Lung (tissue), 12 donors: Measurements from ENCODE around the gene EPHA4. TPM values are rescaled to one million over a fixed set of nuclear protein-coding genes. Genes with fewer than 3 reads are reported as not detected.

ENCODE experiments used
- ATAC-seq: fragments of 200-7000 bp; cut with Tn5 transposase; one replicate; pipeline ENCODE4 v1.9.1; 2020; ENCODE audit warnings: moderate number of reproducible peaks; ENCODE audit not compliant: insufficient read depth, low FRiP score
- DNase-seq, 3 donors: peaks; one replicate each; pipeline ENCODE4 v3.0.0-alpha.2; 2013 to 2017
- H3K27ac ChIP-seq, 2 donors: one replicate each; pipeline ENCODE4 v1.5.1; 2013; ENCODE audit warnings: mild to moderate bottlenecking in 2 of 2, moderate library complexity in 2 of 2, control low read depth in 1 of 2, inconsistent platforms in 1 of 2, low read depth in 1 of 2, low read length in 1 of 2
- H3K27me3 ChIP-seq, 3 donors: one replicate each; pipeline ENCODE4 v1.5.1; 2013; ENCODE audit warnings: low read length in 2 of 3; ENCODE audit not compliant: control insufficient read depth in 3 of 3, insufficient read depth in 3 of 3
- H3K36me3 ChIP-seq, 4 donors: one replicate each; pipeline ENCODE4 v1.5.1; 2013; ENCODE audit warnings: low read length in 4 of 4, mild to moderate bottlenecking in 1 of 4, moderate library complexity in 1 of 4; ENCODE audit not compliant: control insufficient read depth in 4 of 4, insufficient read depth in 4 of 4
- H3K4me1 ChIP-seq, 5 donors: one replicate each; pipeline ENCODE4 v1.5.1; 2013; ENCODE audit warnings: low read length in 5 of 5, mild to moderate bottlenecking in 2 of 5, moderate library complexity in 1 of 5; ENCODE audit not compliant: control insufficient read depth in 5 of 5, insufficient read depth in 5 of 5
- H3K4me3 ChIP-seq: one replicate; pipeline ENCODE4 v1.5.1; 2013; ENCODE audit warnings: mild to moderate bottlenecking, control low read depth, moderate library complexity
- H3K9ac ChIP-seq, 2 donors: one replicate each; pipeline ENCODE4 v1.5.1; 2013; ENCODE audit warnings: low read length in 2 of 2, control low read depth in 1 of 2; ENCODE audit not compliant: insufficient read depth in 1 of 2
- H3K9me3 ChIP-seq, 4 donors: one replicate each; pipeline ENCODE4 v1.5.1; 2013; ENCODE audit warnings: low read length in 3 of 4, mild to moderate bottlenecking in 1 of 4, moderate library complexity in 1 of 4; ENCODE audit not compliant: control insufficient read depth in 4 of 4, insufficient read depth in 3 of 4
- CTCF ChIP-seq: IDR thresholded peaks from 2 replicates; pipeline ENCODE4 v1.5.1; 2012; ENCODE audit warnings: mild to moderate bottlenecking; ENCODE audit errors: control extremely low read depth, extremely low read depth
- WGBS, 2 donors: extraction: QIAGEN DNeasy Blood & Tissue Kit; methylation state at CpG; one replicate each; pipeline ENCODE4 v1.1.7; 2013; 5-methylcytosine and 5-hydroxymethylcytosine counted together
- polyA plus RNA-seq, 2 donors: library from polyadenylated mRNA; stranded (reverse); fragments of 200-250 nt; gene quantifications; one replicate each; pipeline ENCODE4 v1.2.1, GENCODE V29; 2013
- total RNA-seq, 2 donors: library from RNA; depleted of rRNA in 1 of 2; stranded (reverse); fragments of >200 nt in 1 of 2; gene quantifications; one replicate each; pipeline ENCODE4 v1.2.1, GENCODE V29; 2014 to 2021
- donor health status: control.
- donor health status: control.
- donor health status: Bipolar disorder and iron deficiency.
- donor health status: healthy.
- donor health status: DM: yes; HTN: yes; CAD: no.

The EPHA4 gene
- total and polyA plus RNA-seq, 4 donors: 2.5 to 28.8 (median 14.7) TPM

- Histone ChIP-seq H3K27me3 (no peaks in the 10 kb centered on the region), H3K4me3 (no peak overlapping the region), H3K36me3 (no peaks in the 10 kb centered on the region), H3K9ac (no peak overlapping the region), H3K9me3 (peaks cover 0 to 2% (median 0%) of the 10 kb centered on the region in 4 donors), H3K27ac (no peak overlapping the region), H3K4me1 (peaks cover 0 to 4% (median 0%) of the 10 kb centered on the region in 5 donors)
- DNase-seq (no peak), ATAC-seq (no peak)
- no peak for TF ChIP-seq CTCF
Measured at GRCh38 chr2:221473451-221473850, 98.7 kb downstream of the EPHA4 start.

- Histone ChIP-seq H3K4me1 (peaks cover 0 to 5% (median 0%) of the 10 kb centered on the region in 5 donors), H3K36me3 (no peaks in the 10 kb centered on the region), H3K27me3 (no peaks in the 10 kb centered on the region), H3K9ac (no peak overlapping the region), H3K27ac (no peak overlapping the region), H3K4me3 (no peak overlapping the region), H3K9me3 (no peaks in the 10 kb centered on the region)
- ATAC-seq (no peak), DNase-seq (no peak)
- WGBS, 2 donors: 71 to 83% methylated on average over 2 of the region's 2 CpGs
- no peak for TF ChIP-seq CTCF
Measured at GRCh38 chr2:221468317-221468716, 103.8 kb downstream of the EPHA4 start.

- WGBS, 2 donors: 58 to 82% methylated on average over 2 of the region's 2 CpGs
Measured at GRCh38 chr2:221467610-221468009, 104.5 kb downstream of the EPHA4 start.

More at GRCh38 chr2:221467610-221468009, 104.5 kb downstream of the EPHA4 start:
- Histone ChIP-seq H3K27ac (peak overlapping the region in 1 of 2 donors; percentile 31), H3K4me3 (no peak overlapping the region), H3K9me3 (no peaks in the 10 kb centered on the region), H3K27me3 (no peaks in the 10 kb centered on the region), H3K36me3 (no peaks in the 10 kb centered on the region), H3K4me1 (peaks cover 0 to 5% (median 0%) of the 10 kb centered on the region in 5 donors), H3K9ac (no peak overlapping the region)
- DNase-seq (no peak), ATAC-seq (no peak)
- TF ChIP-seq CTCF: no peak
